GM12878 (cell line): ENCODE results near the gene SP3. TPM values are rescaled to one million over a fixed set of nuclear protein-coding genes. Genes with fewer than 3 reads are reported as not detected.

Experiments used
- ATAC-seq: fragments of 200-7000 bp; cut with Tn5 transposase; 3 replicates; pipeline ENCODE4 v1.9.1; 2020; ENCODE audit warnings: mild to moderate bottlenecking, moderate library complexity
- BruUV-seq: library from RNA; stranded (reverse); fragments of 400-500 nt; replicated peaks from 2 replicates; lab custom pipeline; 2021; lab: Mats Ljungman, UMichigan
- CTCF ChIA-PET: fragments of 300-600 bp; sonication (Branson Sonifier 250); formaldehyde crosslinking; extraction: SDS; loops from one replicate; lab custom pipeline; 2021; ENCODE audit warnings: inconsistent platforms; lab: Yijun Ruan, JAX
- POLR2A ChIA-PET: fragments of 350-600 bp; formaldehyde crosslinking; extraction: SDS; loops from one replicate; lab custom pipeline; 2021; ENCODE audit warnings: inconsistent platforms; lab: Charles Lee
- RAD21 ChIA-PET: fragments of 300-600 bp; sonication (Branson Sonifier 250); formaldehyde crosslinking; loops from one replicate; lab custom pipeline; 2023; ENCODE audit warnings: antibody characterized with exemption; ENCODE audit not compliant: unreplicated experiment; lab: Charles Lee
- SMC1A ChIA-PET: fragments of 300-600 bp; sonication (Branson Sonifier 250); formaldehyde crosslinking; loops from one replicate; lab custom pipeline; 2023; ENCODE audit not compliant: unreplicated experiment, uncharacterized antibody; lab: Charles Lee
- DNase-seq: peaks from one replicate; pipeline ENCODE4 v3.0.0-alpha.2; 2011; ENCODE audit warnings: low read depth, low spot score
- FAIRE-seq: peaks from 3 replicates; lab custom pipeline; 2011; peaks lifted over from hg19 to GRCh38; lab: Jason Lieb, UNC
- H2AFZ ChIP-seq: 2 replicates; pipeline ENCODE4 v1.6.0; 2011; ENCODE audit warnings: low read depth, low read length, control low read depth; ENCODE audit not compliant: control insufficient read depth
- H3K27ac ChIP-seq: 2 replicates; pipeline ENCODE4 v1.5.1; 2011; ENCODE audit warnings: control low read depth; ENCODE audit not compliant: control insufficient read depth, insufficient read depth
- H3K27me3 ChIP-seq, 2 experiments: replicated peaks in 1 of 2; 2 replicates each; pipeline versions ENCODE4 v1.6.0 to v1.6.1; 2011; ENCODE audit warnings: low read length in 1 of 2; ENCODE audit not compliant: control insufficient read depth in 2 of 2, insufficient read depth in 2 of 2
- H3K36me3 ChIP-seq, 2 experiments: 2 replicates each; pipeline ENCODE4 v1.5.1; 2011; ENCODE audit warnings: low read length in 1 of 2; ENCODE audit not compliant: control insufficient read depth in 2 of 2, insufficient read depth in 2 of 2
- H3K4me1 ChIP-seq: 2 replicates; pipeline ENCODE4 v1.6.1; 2011; ENCODE audit warnings: mild to moderate bottlenecking, low read length, moderate library complexity, mixed read lengths; ENCODE audit not compliant: control insufficient read depth, insufficient read depth
- H3K4me2 ChIP-seq: 2 replicates; pipeline ENCODE4 v1.6.0; 2011; ENCODE audit warnings: control low read depth; ENCODE audit not compliant: control insufficient read depth, insufficient read depth
- H3K4me3 ChIP-seq: fragments of 200-600 bp; sonication (generic); 2 replicates; pipeline ENCODE4 v1.5.1; 2016
- H3K79me2 ChIP-seq: 2 replicates; pipeline ENCODE4 v1.6.0; 2011; ENCODE audit warnings: low read length; ENCODE audit not compliant: control insufficient read depth, insufficient read depth
- H3K9ac ChIP-seq: 2 replicates; pipeline ENCODE4 v1.8.0; 2011; ENCODE audit warnings: low read length, control low read depth, mixed read lengths; ENCODE audit not compliant: control insufficient read depth, insufficient read depth
- H3K9me3 ChIP-seq: replicated peaks from 3 replicates; pipeline ENCODE4 v1.5.1; 2011; ENCODE audit warnings: mild to moderate bottlenecking, low read length; ENCODE audit not compliant: control insufficient read depth, insufficient read depth
- H4K20me1 ChIP-seq: 2 replicates; pipeline ENCODE4 v1.6.0; 2011; ENCODE audit not compliant: control insufficient read depth, insufficient read depth
- BCL3 ChIP-seq: IDR thresholded peaks from 2 replicates; pipeline ENCODE4 v1.6.1; 2011; ENCODE audit warnings: borderline replicate concordance, low read depth, mild to moderate bottlenecking, moderate library complexity, low read length; ENCODE audit not compliant: insufficient read depth, poor library complexity, severe bottlenecking
- POLR2AphosphoS5 ChIP-seq: IDR thresholded peaks from 2 replicates; pipeline ENCODE4 v1.6.1; 2011; ENCODE audit warnings: mild to moderate bottlenecking, low read length, inconsistent platforms
- RELB ChIP-seq: fragments of 450-650 bp; IDR thresholded peaks from 2 replicates; pipeline ENCODE4 v1.6.1; 2017; ENCODE audit warnings: low read depth, mild to moderate bottlenecking, moderate library complexity
- WGBS: methylation state at CpG from one replicate; pipeline ENCODE4 v1.1.6; 2016; ENCODE audit warnings: low lambda C conversion rate; ENCODE audit not compliant: insufficient replicate concordance, insufficient coverage; ENCODE audit errors: missing lambda C conversion rate; 5-methylcytosine and 5-hydroxymethylcytosine counted together
- in situ Hi-C: fragments of 300-500 bp; cut with MboI; formaldehyde crosslinking; loops from 9 replicates; pipeline ENCODE4 v1.14.3; 2018; ENCODE audit warnings: mixed read lengths
- intact Hi-C: fragments of 100-400 bp; cut with micrococcal nuclease; formaldehyde crosslinking; loops from one replicate; pipeline ENCODE4 v1.14.2; 2022; ENCODE audit not compliant: unreplicated experiment
- polyA plus RNA-seq, 11 experiments: library from polyadenylated mRNA; depleted of rRNA in 4 of 11; unstranded in 6 of 11; stranded (reverse) in 5 of 11; fragments of >200 nt; fragmentation: Nextera tagmentation in 4 of 11; fragmentation: Illumina TruSeq in 1 of 11; extraction: Ambion mirVana in 4 of 11; extraction: Trizol in 1 of 11; gene quantifications; 1 replicate in 1 of 11; 2 replicates in 10 of 11; pipeline versions ENCODE4 v1.2.1 to v1.2.3, GENCODE V29; 2011 to 2016; ENCODE audit warnings: inconsistent platforms in 2 of 11, missing spikeins in 2 of 11, low read depth in 1 of 11
- total RNA-seq, 4 experiments: library from RNA; depleted of rRNA in 3 of 4; stranded (reverse); fragments of >200 nt in 3 of 4; fragmentation: Illumina TruSeq in 1 of 4; extraction: Trizol in 1 of 4; gene quantifications; 2 replicates each; pipeline versions ENCODE4 v1.2.1 to v1.2.3, GENCODE V29; 2013 to 2021

The SP3 gene
- total and polyA plus RNA-seq, 10 of the 15 experiments (the other 5 are each of a cell fraction or from before 2014, with no cell fraction given): 9.9 to 87.6 (median 52.4) TPM

GRCh38 chr2:174008720-174009119, 43.5 kb upstream of the SP3 start (continued):
- no peak for TF ChIP-seq POLR2AphosphoS5

- ChIA-PET RAD21 (no interaction called here), CTCF (no interaction called here), SMC1A (no interaction called here), POLR2A (interaction anchor here (0.7 kb wide), 1 partner anchor 239 kb away, joined by 3 read pairs; no protein-coding TSS in a partner anchor)
- BruUV-seq: no TSS peak
- no peaks in the 10 kb centered on the region for H3K79me2 ChIP-seq
- no peak overlapping the region for H3K9ac ChIP-seq
- intact Hi-C loops: no loop called here
- no peak overlapping the region for H3K27ac ChIP-seq
- in situ Hi-C loops: no loop called here
- no peaks in the 10 kb centered on the region for H3K9me3 ChIP-seq
- WGBS: 81% methylated on average over 5 of the region's 5 CpGs
- no peak for TF ChIP-seq BCL3
- TF ChIP-seq RELB: no peak
- H3K27me3 ChIP-seq: no peaks in the 10 kb centered on the region
- no peaks in the 10 kb centered on the region for H3K4me1 ChIP-seq
- no peak overlapping the region for H2AFZ ChIP-seq
- no peak overlapping the region for H3K4me2 ChIP-seq
- no peak for FAIRE-seq
- no peak for DNase-seq
- ATAC-seq: no peak
- H3K36me3 ChIP-seq: no peaks in the 10 kb centered on the region
- no peaks in the 10 kb centered on the region for H4K20me1 ChIP-seq
- H3K4me3 ChIP-seq: no peak overlapping the region
Measured at GRCh38 chr2:174007010-174007409, 41.8 kb upstream of the SP3 start.
